GM13977 (cell line): ENCODE data around the gene NELFA.

Source experiments
- DNase-seq: peaks from one replicate; pipeline ENCODE4 v3.0.0; 2012; ENCODE audit warnings: low spot score
- in situ Hi-C: fragments of 300-500 bp; cut with MboI; formaldehyde crosslinking; loops from one replicate; pipeline ENCODE4 v1.12.0; 2022; ENCODE audit warnings: low sequenced_read_pairs, low pct_unique_long_range_greater_than_20kb, mixed read lengths, inconsistent platforms; ENCODE audit not compliant: unreplicated experiment
- TF ChIP-seq, protein P1 (sequence below): IDR thresholded peaks from 2 replicates; pipeline ENCODE4 v1.5.1; 2012; ENCODE audit warnings: mild to moderate bottlenecking, control low read depth; ENCODE audit not compliant: insufficient read depth; ENCODE audit errors: extremely low read depth, missing control alignments

The NELFA gene

DNA sequence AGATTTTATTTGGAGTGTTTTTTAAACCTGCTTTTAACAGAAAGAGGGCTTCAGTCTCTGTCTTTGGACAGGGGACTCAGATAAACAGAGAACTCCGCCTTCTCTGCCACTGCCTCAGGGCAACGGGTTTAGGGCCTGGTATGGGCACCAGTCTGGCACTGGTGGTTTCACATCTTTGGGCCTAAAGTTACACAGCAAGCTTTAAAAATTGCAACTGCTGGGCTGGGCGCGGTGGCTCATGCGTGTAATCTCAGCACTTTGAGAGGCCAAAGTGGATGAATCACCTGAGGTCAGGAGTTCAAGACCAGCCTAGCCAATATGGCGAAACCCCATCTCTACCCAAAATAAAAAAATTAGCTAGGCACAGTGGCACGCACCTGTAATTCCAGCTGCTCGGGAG, 40.1 kb upstream of the NELFA start:
- no peak for DNase-seq
- TF ChIP-seq, protein P1, sequence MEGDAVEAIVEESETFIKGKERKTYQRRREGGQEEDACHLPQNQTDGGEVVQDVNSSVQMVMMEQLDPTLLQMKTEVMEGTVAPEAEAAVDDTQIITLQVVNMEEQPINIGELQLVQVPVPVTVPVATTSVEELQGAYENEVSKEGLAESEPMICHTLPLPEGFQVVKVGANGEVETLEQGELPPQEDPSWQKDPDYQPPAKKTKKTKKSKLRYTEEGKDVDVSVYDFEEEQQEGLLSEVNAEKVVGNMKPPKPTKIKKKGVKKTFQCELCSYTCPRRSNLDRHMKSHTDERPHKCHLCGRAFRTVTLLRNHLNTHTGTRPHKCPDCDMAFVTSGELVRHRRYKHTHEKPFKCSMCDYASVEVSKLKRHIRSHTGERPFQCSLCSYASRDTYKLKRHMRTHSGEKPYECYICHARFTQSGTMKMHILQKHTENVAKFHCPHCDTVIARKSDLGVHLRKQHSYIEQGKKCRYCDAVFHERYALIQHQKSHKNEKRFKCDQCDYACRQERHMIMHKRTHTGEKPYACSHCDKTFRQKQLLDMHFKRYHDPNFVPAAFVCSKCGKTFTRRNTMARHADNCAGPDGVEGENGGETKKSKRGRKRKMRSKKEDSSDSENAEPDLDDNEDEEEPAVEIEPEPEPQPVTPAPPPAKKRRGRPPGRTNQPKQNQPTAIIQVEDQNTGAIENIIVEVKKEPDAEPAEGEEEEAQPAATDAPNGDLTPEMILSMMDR = no peak
- in situ Hi-C loops = no loop called here

DNA sequence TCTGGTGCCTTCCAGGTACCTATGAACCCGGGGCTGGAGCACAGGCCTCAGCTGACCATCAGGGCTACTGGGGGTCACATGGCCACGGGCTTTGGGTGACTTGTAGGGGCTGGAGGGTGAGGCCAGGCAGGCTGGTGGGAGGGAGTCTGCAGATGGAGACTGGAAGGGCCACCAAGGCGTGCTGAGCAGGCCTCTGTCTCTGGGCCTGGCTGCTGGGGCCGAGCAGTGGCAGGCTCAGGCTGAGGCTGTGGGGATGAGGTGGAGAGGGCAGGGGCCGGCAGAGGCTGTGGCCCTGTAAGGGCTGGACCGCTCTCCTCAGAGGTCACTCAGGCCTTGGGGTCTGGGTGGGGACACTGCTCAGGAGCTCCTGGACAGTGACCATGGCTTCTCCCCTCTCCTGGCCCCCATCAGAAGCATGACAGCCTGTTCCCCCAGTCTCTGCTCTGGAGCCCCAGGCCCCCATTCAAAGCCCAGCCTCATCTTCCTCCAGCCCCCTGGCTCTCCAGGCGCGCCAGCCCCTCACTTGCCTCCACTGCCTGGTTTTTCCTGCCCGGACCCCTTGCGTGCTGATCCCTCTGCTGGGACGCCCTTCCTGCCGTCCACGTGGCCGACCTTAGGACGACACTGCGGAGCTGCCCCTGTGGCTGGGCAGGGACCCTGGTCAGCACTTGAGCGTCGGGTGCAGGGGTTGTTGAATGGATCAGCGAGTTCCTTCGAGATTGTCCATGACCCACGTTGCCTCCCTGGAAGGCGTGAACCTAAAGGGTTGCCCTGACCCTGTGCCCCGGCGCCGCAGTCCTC, 39.2 kb upstream of the NELFA start:
- TF ChIP-seq, protein P1 = no peak
- in situ Hi-C loops = no loop called here
- DNase-seq = no peak

DNA sequence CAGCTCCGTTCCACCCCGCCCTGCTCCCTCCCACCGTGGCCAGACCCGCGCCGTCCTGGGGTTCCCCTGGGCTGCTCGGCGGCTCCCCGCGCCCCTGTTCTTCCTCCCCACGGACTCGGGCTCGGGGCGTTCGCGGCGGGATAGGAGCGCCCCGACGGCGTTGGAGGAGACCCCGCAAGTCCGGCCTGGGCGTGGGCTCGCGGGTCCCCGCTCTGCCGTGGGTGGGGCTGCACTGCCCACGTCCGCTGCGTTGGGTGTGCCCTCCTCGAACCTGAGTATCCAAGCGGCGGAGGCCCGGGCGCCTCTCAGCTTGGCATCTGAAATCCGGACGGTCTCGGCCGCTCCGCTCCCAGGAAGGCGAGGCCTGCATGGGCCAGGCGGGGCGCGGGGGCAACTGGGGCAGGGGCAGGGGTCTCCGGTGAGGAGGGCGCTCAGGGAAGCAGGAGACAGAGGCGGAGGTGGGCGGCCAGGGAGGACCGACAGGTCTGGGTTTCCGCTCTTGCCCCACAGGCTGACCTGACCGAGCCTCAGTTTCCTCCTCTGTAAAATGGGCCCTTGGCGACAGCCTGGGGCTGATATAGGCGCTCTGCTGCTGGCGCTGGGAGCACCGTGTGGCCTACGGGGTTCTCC, 38.4 kb upstream of the NELFA start:
- no peak for DNase-seq
- TF ChIP-seq, protein P1 = no peak
- in situ Hi-C loops = no loop called here

DNA sequence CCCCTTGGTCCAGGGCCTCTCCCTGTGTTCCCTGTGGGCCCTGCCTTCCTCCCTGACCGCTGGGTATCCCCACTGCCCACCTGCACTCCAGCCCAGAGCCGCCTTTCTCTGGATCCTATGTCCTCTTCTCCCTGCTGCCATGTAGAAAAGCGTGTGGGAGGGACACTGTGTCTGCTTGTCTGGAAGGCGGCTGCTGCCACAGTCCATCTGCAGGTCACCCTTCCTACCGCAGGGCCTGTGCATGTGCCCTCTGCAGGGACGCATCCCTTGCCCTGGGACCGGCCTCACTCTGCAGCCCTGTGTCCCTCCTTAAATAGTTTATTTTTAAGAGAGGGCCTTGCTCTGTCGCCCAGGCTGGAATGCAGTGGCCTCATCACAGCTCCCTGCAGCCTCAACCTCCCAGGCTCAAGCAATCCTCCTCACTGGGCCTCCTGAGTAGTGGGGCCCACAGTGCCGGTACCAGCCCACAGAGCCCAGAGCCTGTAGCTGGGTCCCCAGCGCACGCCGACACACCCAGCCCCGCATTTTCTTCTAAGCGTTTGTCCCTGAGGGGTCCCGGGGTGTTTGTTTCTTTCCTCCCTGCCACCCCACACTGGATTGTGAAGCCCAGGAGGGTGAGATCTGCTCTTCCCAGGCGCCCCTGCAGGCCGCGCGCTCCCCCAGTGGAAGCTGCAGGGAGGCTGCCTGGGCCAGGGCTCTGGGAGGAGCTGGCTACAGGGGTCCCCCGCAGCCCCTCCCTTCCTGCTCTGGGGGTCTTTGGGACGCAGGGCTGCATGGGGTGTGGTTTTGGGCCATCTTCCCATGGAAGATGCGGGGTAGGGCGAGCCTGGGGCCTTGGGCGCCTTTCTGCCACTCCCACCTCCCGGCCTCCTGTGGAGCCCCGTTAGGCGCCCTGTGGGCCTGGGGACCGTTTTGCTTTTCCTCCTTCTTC, 37.5 kb upstream of the NELFA start:
- in situ Hi-C loops = no loop called here
- no peak for DNase-seq
- TF ChIP-seq, protein P1 = no peak

DNA sequence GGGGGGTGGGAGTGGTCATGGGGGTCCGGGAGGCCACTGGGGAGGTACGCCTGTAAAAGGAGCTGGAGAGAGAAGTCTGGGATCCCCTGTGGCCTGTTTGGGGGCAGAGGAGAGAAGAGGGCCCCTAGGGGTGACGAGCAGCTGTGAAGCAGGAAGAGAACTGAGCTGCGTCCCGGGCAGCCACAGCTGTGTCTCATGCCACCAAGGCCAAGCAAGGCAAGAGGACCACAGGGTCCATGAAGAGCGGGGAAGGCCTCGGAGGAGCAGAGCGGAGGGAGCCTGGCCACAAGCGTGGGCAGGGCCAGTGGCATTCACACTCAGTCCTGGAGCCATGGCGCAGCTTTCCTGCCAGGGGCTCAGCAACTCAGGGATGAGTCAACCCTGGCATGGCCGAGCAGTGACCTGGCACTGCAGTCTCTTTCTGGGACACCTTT, 36.8 kb upstream of the NELFA start:
- in situ Hi-C loops = no loop called here
- TF ChIP-seq, protein P1 = no peak
- no peak for DNase-seq

DNA sequence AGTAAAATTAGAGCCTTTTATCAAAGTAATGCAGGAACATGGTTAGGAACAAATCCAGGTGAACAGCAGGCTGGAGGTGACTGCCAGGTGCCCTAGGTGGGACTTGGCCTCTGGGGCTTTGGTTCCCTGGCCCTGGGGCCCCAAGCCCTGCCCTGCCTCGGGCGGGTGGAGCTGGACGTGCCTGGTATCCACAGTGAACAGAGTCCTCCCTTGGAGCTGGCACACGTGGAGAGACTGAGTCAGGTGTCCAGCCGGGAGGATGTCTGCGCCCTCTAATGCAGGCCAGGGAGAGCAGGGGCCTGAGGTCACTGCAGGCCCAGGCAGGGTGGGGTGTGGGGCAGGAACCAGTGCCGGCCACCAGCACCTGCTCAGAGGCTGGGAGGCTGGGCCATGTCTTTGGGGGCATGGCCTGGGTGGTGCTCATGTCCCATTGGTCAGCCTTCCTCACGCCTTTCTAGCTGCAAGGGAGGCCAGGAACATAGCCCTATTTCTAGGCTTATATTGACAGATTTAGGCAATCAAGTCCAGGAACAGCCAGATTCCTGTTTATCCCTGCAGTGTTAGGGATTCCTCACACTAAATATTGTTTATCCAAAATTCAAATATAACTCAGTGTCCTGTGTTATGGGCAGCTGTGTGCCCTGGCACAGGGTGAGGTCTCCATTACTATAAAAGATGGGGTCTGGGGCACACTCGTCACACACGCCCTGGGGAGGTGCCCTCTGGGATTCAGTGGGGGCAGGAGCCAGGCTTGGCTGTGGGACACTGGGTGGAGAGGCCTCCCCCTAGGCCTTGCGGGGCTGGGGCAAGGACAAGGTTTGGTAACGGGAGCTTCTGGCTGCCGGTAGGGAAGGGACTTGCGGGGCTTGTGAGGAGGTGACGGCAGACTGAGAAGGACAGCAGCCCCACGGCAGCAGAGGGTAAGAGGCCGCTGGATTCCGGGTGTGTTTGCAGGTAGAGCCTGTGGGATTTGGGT, 36.1 kb upstream of the NELFA start:
- no peak for DNase-seq
- in situ Hi-C loops = no loop called here
- TF ChIP-seq, protein P1 = no peak
